Measurements from ENCODE around the gene CACNA1S. TPM values are rescaled to one million over a fixed set of nuclear protein-coding genes. Genes with fewer than 3 reads are reported as not detected.

Gene CACNA1S
- total RNA-seq, 1 donor from 2014 or later = 0.05 TPM

- H3K4me3 Mint-ChIP-seq (ENCODE audit: low read depth) = peak within 1 kb of the TSS; percentile 97
- peaks cover 20% of the 10 kb centered on the region for H3K4me1 Mint-ChIP-seq (ENCODE audit: low read depth)
- peak; percentile 99 for DNase-seq (ENCODE audit: low spot score, unreplicated experiment)
- H3K36me3 Mint-ChIP-seq (ENCODE audit: insufficient read depth) = peaks cover 10% of the 10 kb centered on the region
- H3K9me3 Mint-ChIP-seq (ENCODE audit: low read depth) = no peaks in the 10 kb centered on the region
- no peaks in the 10 kb centered on the region for H3K27me3 Mint-ChIP-seq
- TF ChIP-seq, protein P1, sequence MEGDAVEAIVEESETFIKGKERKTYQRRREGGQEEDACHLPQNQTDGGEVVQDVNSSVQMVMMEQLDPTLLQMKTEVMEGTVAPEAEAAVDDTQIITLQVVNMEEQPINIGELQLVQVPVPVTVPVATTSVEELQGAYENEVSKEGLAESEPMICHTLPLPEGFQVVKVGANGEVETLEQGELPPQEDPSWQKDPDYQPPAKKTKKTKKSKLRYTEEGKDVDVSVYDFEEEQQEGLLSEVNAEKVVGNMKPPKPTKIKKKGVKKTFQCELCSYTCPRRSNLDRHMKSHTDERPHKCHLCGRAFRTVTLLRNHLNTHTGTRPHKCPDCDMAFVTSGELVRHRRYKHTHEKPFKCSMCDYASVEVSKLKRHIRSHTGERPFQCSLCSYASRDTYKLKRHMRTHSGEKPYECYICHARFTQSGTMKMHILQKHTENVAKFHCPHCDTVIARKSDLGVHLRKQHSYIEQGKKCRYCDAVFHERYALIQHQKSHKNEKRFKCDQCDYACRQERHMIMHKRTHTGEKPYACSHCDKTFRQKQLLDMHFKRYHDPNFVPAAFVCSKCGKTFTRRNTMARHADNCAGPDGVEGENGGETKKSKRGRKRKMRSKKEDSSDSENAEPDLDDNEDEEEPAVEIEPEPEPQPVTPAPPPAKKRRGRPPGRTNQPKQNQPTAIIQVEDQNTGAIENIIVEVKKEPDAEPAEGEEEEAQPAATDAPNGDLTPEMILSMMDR (IDR thresholded peaks at IDR 0.05; ENCODE audit: unreplicated experiment) = no peak
- H3K27ac Mint-ChIP-seq = peak within 1 kb of the TSS; percentile 95
Observed at GRCh38 chr1:201154389-201155165, 42.4 kb upstream of the CACNA1S start, which contains the start of gene TMEM9. TSS of gene TMEM9 (minus strand) at chr1:201154474. CDS start at chr1:201153923, 551 bp downstream.

DNA sequence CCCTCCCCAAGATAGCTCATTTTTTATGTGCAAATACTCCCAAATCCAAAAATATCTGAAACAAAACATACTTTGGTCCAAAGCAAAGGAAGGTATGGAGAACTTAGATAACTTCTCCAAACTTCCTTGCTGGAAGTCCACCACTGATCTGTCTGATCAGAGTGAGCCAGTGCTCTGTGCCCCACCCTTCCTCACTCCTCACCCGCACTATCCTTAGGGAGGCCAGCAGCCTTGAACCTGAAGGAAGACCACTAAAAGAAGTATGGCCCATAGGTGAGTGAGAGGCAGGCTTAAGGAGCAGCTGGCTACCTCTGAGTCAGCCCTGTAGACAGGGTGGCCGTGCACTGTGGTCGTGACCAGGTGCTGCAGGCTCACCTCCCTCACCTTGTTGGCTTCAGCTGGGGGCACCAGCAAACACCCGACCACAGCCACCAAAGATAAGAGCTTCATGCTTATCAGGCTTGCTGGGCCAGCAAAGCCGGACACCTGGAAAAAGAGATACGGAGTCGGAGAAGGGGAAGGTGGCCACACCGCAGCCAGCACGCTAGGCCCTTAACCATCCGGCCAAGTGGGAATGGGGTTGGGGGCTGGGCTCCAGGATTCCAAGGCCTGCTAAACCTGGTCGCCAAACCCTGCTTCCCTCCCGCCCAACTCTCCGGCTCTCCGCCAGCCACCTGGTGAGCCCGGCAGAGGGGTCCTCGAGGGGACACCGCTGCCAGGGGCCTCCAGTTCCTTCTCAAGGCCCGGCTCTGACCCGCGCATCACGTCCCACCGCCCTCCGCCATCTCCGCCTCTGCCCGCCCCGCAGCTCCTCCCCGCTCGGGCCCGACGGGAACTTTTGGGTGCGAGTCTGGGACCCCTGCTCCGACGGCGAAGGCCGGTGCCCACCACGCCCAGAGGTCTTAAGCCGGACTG is 41.5 kb upstream of the CACNA1S start:
- TF ChIP-seq, protein P1 (IDR thresholded peaks at IDR 0.05; ENCODE audit: unreplicated experiment) = no peak
- Mint-ChIP-seq H3K9me3 (ENCODE audit: low read depth) (no peaks in the 10 kb centered on the region), H3K27me3 (no peaks in the 10 kb centered on the region), H3K36me3 (ENCODE audit: insufficient read depth) (peaks cover 12% of the 10 kb centered on the region), H3K27ac (peak overlapping the region; percentile 95), H3K4me3 (ENCODE audit: low read depth) (peak overlapping the region; percentile 97), H3K4me1 (ENCODE audit: low read depth) (peaks cover 20% of the 10 kb centered on the region)
- peak; percentile 44 for DNase-seq (ENCODE audit: low spot score, unreplicated experiment)

GRCh38 chr1:201149400-201149799 is 37.2 kb upstream of the CACNA1S start:
- TF ChIP-seq, protein P1 (IDR thresholded peaks at IDR 0.05; ENCODE audit: unreplicated experiment) = peak; percentile 62
- no peak overlapping the region for H3K27ac Mint-ChIP-seq
- no peak for DNase-seq (ENCODE audit: low spot score, unreplicated experiment)
- no peak overlapping the region for H3K4me3 Mint-ChIP-seq (ENCODE audit: low read depth)
- H3K36me3 Mint-ChIP-seq (ENCODE audit: insufficient read depth) = peaks cover 31% of the 10 kb centered on the region
- H3K9me3 Mint-ChIP-seq (ENCODE audit: low read depth) = no peaks in the 10 kb centered on the region
- peaks cover 15% of the 10 kb centered on the region for H3K4me1 Mint-ChIP-seq (ENCODE audit: low read depth)
- no peaks in the 10 kb centered on the region for H3K27me3 Mint-ChIP-seq

- H3K4me3 Mint-ChIP-seq (ENCODE audit: low read depth) = no peak overlapping the region
- H3K27ac Mint-ChIP-seq = no peak overlapping the region
- TF ChIP-seq, protein P1 (IDR thresholded peaks at IDR 0.05; ENCODE audit: unreplicated experiment) = no peak
- peaks cover 5% of the 10 kb centered on the region for H3K4me1 Mint-ChIP-seq (ENCODE audit: low read depth)
- no peak for DNase-seq (ENCODE audit: low spot score, unreplicated experiment)
- no peaks in the 10 kb centered on the region for H3K9me3 Mint-ChIP-seq (ENCODE audit: low read depth)
- no peaks in the 10 kb centered on the region for H3K27me3 Mint-ChIP-seq
- H3K36me3 Mint-ChIP-seq (ENCODE audit: insufficient read depth) = peaks cover 43% of the 10 kb centered on the region
Observed at GRCh38 chr1:201147396-201148015, 35.3 kb upstream of the CACNA1S start.

All from progenitor cell of endocrine pancreas (in vitro differentiated cells).